IMR-90 (cell line): ENCODE measurements around the gene BTN1A1. TPM values are rescaled to one million over a fixed set of nuclear protein-coding genes. Genes with fewer than 3 reads are reported as not detected.

Experiments used
- ATAC-seq: fragments of 200-7000 bp; cut with Tn5 transposase; 2 replicates; pipeline ENCODE4 v1.9.1; 2020; ENCODE audit warnings: low read depth, mild to moderate bottlenecking, moderate library complexity
- BruUV-seq: library from RNA; stranded (reverse); fragments of 400-500 nt; replicated peaks from 2 replicates; lab custom pipeline; 2021; lab: Mats Ljungman, UMichigan
- CTCF ChIA-PET: fragments of 300-600 bp; formaldehyde crosslinking; extraction: SDS; loops from one replicate; lab custom pipeline; 2021; ENCODE audit warnings: antibody characterized with exemption; lab: Yijun Ruan, JAX
- POLR2A ChIA-PET: fragments of 300-600 bp; sonication (Branson Sonifier 250); formaldehyde crosslinking; loops from one replicate; lab custom pipeline; 2022; ENCODE audit warnings: antibody characterized with exemption; ENCODE audit not compliant: unreplicated experiment; lab: Charles Lee
- DNase-seq: peaks from one replicate; pipeline ENCODE4 v3.0.0; 2013
- H2AFZ ChIP-seq: replicated peaks from 2 replicates; pipeline ENCODE3; 2013; ENCODE audit warnings: low read length, mild to moderate bottlenecking; ENCODE audit not compliant: poor library complexity
- H2AK5ac ChIP-seq: 2 replicates; pipeline ENCODE4 v1.6.1; 2013; ENCODE audit warnings: low read depth, low read length, inconsistent platforms
- H2AK9ac ChIP-seq: replicated peaks from 2 replicates; pipeline ENCODE3; 2013; ENCODE audit warnings: mild to moderate bottlenecking, low read depth, low read length, moderate library complexity; ENCODE audit not compliant: poor library complexity
- H2BK120ac ChIP-seq: 2 replicates; pipeline ENCODE4 v1.6.1; 2013; ENCODE audit warnings: low read depth, low read length, inconsistent platforms
- H2BK15ac ChIP-seq: 3 replicates; pipeline ENCODE4 v1.6.1; 2013; ENCODE audit warnings: low read depth, low read length, inconsistent platforms
- H2BK20ac ChIP-seq: 2 replicates; pipeline ENCODE4 v1.6.1; 2013; ENCODE audit warnings: low read depth, mild to moderate bottlenecking, inconsistent platforms, low read length, moderate library complexity
- H2BK5ac ChIP-seq: 2 replicates; pipeline ENCODE4 v1.6.1; 2013; ENCODE audit warnings: mild to moderate bottlenecking, low read depth, low read length, inconsistent platforms; ENCODE audit not compliant: poor library complexity, severe bottlenecking
- H3K14ac ChIP-seq: replicated peaks from 2 replicates; pipeline ENCODE4 v1.6.1; 2013; ENCODE audit warnings: low read depth, low read length, inconsistent platforms
- H3K18ac ChIP-seq: 2 replicates; pipeline ENCODE4 v1.6.1; 2013; ENCODE audit warnings: low read depth, low read length, control low read depth
- H3K23ac ChIP-seq: 2 replicates; pipeline ENCODE4 v1.6.1; 2013; ENCODE audit warnings: low read depth, low read length, inconsistent platforms
- H3K27ac ChIP-seq: 2 replicates; pipeline ENCODE4 v1.5.1; 2013; ENCODE audit warnings: mild to moderate bottlenecking, control low read depth, low read length; ENCODE audit not compliant: insufficient read depth
- H3K27me3 ChIP-seq: 2 replicates; pipeline ENCODE4 v1.6.1; 2013; ENCODE audit warnings: low read length; ENCODE audit not compliant: control insufficient read depth, insufficient read depth
- H3K36me3 ChIP-seq: 2 replicates; pipeline ENCODE4 v1.6.1; 2013; ENCODE audit warnings: low read length, mixed read lengths; ENCODE audit not compliant: control insufficient read depth, insufficient read depth
- H3K4ac ChIP-seq: 2 replicates; pipeline ENCODE4 v1.6.1; 2013; ENCODE audit warnings: low read depth, low read length, inconsistent platforms
- H3K4me1 ChIP-seq: 2 replicates; pipeline ENCODE4 v1.6.1; 2013; ENCODE audit warnings: low read length, mixed read lengths; ENCODE audit not compliant: control insufficient read depth, insufficient read depth
- H3K4me2 ChIP-seq: 2 replicates; pipeline ENCODE4 v1.6.1; 2013; ENCODE audit warnings: low read depth, mild to moderate bottlenecking, control low read depth, low read length, moderate library complexity
- H3K4me3 ChIP-seq: 2 replicates; pipeline ENCODE4 v1.5.1; 2013; ENCODE audit warnings: low read depth, mild to moderate bottlenecking, control low read depth, low read length, moderate library complexity; ENCODE audit not compliant: insufficient read depth
- H3K56ac ChIP-seq: 2 replicates; pipeline ENCODE4 v1.6.1; 2013; ENCODE audit warnings: low read length, inconsistent platforms; ENCODE audit not compliant: insufficient read depth; ENCODE audit errors: extremely low read depth
- H3K79me1 ChIP-seq, 2 experiments: 2 replicates each; pipeline ENCODE4 v1.6.1; 2013; ENCODE audit warnings: low read length in 2 of 2, inconsistent platforms in 1 of 2, low read depth in 1 of 2
- H3K9ac ChIP-seq: 2 replicates; pipeline ENCODE4 v1.6.1; 2013; ENCODE audit warnings: low read depth, low read length, control low read depth
- H3K9me1 ChIP-seq: 2 replicates; pipeline ENCODE4 v1.6.1; 2013; ENCODE audit warnings: low read length, inconsistent platforms; ENCODE audit not compliant: insufficient read depth
- H3K9me3 ChIP-seq: 2 replicates; pipeline ENCODE4 v1.6.1; 2013; ENCODE audit warnings: low read length; ENCODE audit not compliant: control insufficient read depth, insufficient read depth
- H4K20me1 ChIP-seq: 2 replicates; pipeline ENCODE4 v1.6.1; 2013; ENCODE audit warnings: low read length, inconsistent platforms; ENCODE audit not compliant: insufficient read depth
- H4K5ac ChIP-seq: 2 replicates; pipeline ENCODE4 v1.6.1; 2013; ENCODE audit warnings: mild to moderate bottlenecking, low read depth, low read length, control low read depth
- H4K8ac ChIP-seq, 2 experiments: 2 replicates each; pipeline ENCODE4 v1.6.1; 2013; ENCODE audit warnings: low read depth in 2 of 2, low read length in 2 of 2, control low read depth in 1 of 2, inconsistent platforms in 1 of 2
- H4K91ac ChIP-seq: 2 replicates; pipeline ENCODE4 v1.6.1; 2013; ENCODE audit warnings: low read depth, low read length, inconsistent platforms; ENCODE audit not compliant: insufficient read depth
- CHD1 ChIP-seq: IDR thresholded peaks from 2 replicates; pipeline ENCODE4 v1.6.1; 2012; ENCODE audit warnings: low read depth, low read length, improper control_type of control experiment
- WGBS, 2 experiments: methylation state at CpG; one replicate each; pipeline versions ENCODE4 v1.1.5 to v1.1.7; 2013; ENCODE audit warnings: missing lambda C conversion rate in 2 of 2; ENCODE audit not compliant: insufficient read length in 1 of 2; ENCODE audit errors: extremely low coverage in 2 of 2; 5-methylcytosine and 5-hydroxymethylcytosine counted together
- dilution Hi-C: fragments of 300-500 bp; cut with HindIII; formaldehyde crosslinking; loops from one replicate; pipeline ENCODE4 v1.14.3; 2018; ENCODE audit warnings: low sequenced_read_pairs; ENCODE audit not compliant: unreplicated experiment
- in situ Hi-C: fragments of 300-500 bp; cut with MboI; formaldehyde crosslinking; loops from 3 replicates; pipeline ENCODE4 v1.14.3; 2019; ENCODE audit warnings: low sequenced_read_pairs, inconsistent platforms, mixed read lengths
- intact Hi-C: fragments of 100-400 bp; cut with micrococcal nuclease; formaldehyde crosslinking; loops from 2 replicates; pipeline ENCODE4 v1.10.0; 2022
- polyA plus RNA-seq, 3 experiments: library from polyadenylated mRNA; depleted of rRNA; stranded (reverse); fragments of >200 nt; gene quantifications; 2 replicates each; pipeline ENCODE4 v1.2.3, GENCODE V29; 2012; ENCODE audit warnings: low replicate concordance in 1 of 3
- total RNA-seq: library from RNA; depleted of rRNA; stranded (reverse); fragments of >200 nt; gene quantifications from 2 replicates; pipeline ENCODE4 v1.2.3, GENCODE V29; 2012

Gene BTN1A1
- total and polyA plus RNA-seq, 2 of the 4 experiments (the other 2 are of a cell fraction) = not detected

DNA sequence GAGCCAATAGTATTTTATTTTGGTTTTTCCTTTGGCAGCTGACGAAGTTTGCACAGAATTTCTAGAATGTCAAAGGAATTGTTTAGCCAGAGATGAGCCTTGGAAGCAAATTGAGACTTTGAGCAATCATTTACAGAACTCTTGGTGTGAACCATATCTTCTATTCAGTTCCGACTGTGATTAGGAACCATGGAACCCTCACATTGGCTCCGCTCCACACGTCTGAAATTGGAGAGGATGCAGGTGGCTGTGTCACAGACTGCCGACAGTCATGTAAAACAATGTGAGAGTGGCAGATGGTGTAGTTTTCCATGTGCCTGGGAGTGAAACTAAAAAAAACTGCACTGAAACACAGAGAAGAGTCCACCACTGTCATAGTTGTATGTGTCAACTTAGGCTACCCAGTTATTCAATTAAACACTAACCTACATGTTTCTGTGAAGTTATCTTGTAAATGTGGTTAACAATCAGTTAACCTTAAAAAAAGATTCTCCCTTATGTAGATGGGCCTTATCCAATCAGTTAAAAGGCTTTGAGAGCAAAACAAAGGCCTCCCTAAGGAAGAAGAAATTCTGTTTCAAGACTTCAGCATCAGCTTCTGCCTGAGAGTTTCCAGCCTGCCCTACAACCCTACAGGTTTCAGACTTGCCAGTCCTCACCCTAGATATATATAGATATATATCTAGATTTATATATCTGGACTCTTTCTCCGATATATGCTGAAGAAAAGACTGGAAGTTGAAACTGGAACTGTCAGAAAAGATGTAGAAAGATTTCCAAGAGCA is 34.8 kb downstream of the BTN1A1 start:
- no peak overlapping the region for H3K27ac ChIP-seq
- dilution Hi-C loops = no loop called here
- peaks cover under 1% of the 10 kb centered on the region; the same call in 1 of the 2 replicates for H3K36me3 ChIP-seq
- TF ChIP-seq CHD1 = no peak
- H3K9me3 ChIP-seq = no peaks in the 10 kb centered on the region
- H3K9me1 ChIP-seq = peaks cover 3% of the 10 kb centered on the region; the same call in 1 of the 2 replicates
- H2AK5ac ChIP-seq = peak overlapping the region; percentile 56; the same call in 1 of the 2 replicates
- in situ Hi-C loops = no loop called here
- H4K8ac ChIP-seq = 0 out of 4 replicates have a peak overlapping the region, but pooled peaks of 1 of the 2 experiments have one; percentile 21
- no peak overlapping the region for H3K14ac ChIP-seq
- no peak overlapping the region for H3K9ac ChIP-seq
- peaks cover 2% of the 10 kb centered on the region; the same call in 1 of the 2 replicates for H3K4me1 ChIP-seq
- ChIA-PET CTCF (interaction anchor here (0.6 kb wide), 1 partner anchor 404 kb away, joined by 3 read pairs; no protein-coding TSS in a partner anchor), POLR2A (no interaction called here)
- no peak overlapping the region for H2AK9ac ChIP-seq
- WGBS, 2 experiments = 60% methylated on average over 1 of the region's 6 CpGs; no CpG with 5 or more reads in 1 of the 2 experiments
- H4K20me1 ChIP-seq = peaks cover 7% of the 10 kb centered on the region; the same call in 1 of the 2 replicates
- H3K27me3 ChIP-seq = no peaks in the 10 kb centered on the region
- H2BK120ac ChIP-seq = 0 out of 2 replicates have a peak overlapping the region, but pooled peaks have one; percentile 28
- no peak overlapping the region for H4K5ac ChIP-seq
- no peak overlapping the region for H3K4me3 ChIP-seq
- H3K4me2 ChIP-seq = no peak overlapping the region
- H3K18ac ChIP-seq = no peak overlapping the region
- DNase-seq = no peak
- peak overlapping the region; percentile 7; the same call in 1 of the 2 replicates for H3K23ac ChIP-seq
- H3K56ac ChIP-seq = no peak overlapping the region
- H2BK20ac ChIP-seq = no peak overlapping the region; the same call in 1 of the 2 replicates
- intact Hi-C loops = loop anchor here (5.0 kb wide), 1 partner anchor 78 kb away; the partner anchor contains the start of gene BTN2A1
- H2BK15ac ChIP-seq = peak overlapping the region; percentile 61; the same call in 1 of the 3 replicates
- peak overlapping the region; percentile 16 for H2AFZ ChIP-seq
- H3K79me1 ChIP-seq = peaks cover 5 to 8% of the 10 kb centered on the region in 2 experiments; a peak in 3 of 4 replicates
- no peak overlapping the region for H2BK5ac ChIP-seq
- BruUV-seq = no TSS peak
- H4K91ac ChIP-seq = peak overlapping the region; percentile 8; the same call in 1 of the 2 replicates
- no peak for ATAC-seq
- H3K4ac ChIP-seq = peak overlapping the region; percentile 32; the same call in 1 of the 2 replicates
